HEK293T (cell line): ENCODE measurements around the gene XG.

Experiments
- CTCF ChIA-PET: fragments of 350-600 bp; formaldehyde crosslinking; extraction: SDS; loops from one replicate; lab custom pipeline; 2021; ENCODE audit warnings: antibody characterized with exemption, inconsistent platforms; lab: Yijun Ruan, JAX
- POLR2A ChIA-PET: fragments of 350-600 bp; formaldehyde crosslinking; extraction: SDS; loops from one replicate; lab custom pipeline; 2020; ENCODE audit warnings: antibody characterized with exemption, inconsistent platforms; lab: Yijun Ruan, JAX
- DNase-seq: peaks from one replicate; pipeline ENCODE4 v3.0.0; 2012; ENCODE audit warnings: mixed read lengths; ENCODE audit errors: extremely low spot score
- ARNT ChIP-seq: fragments of 450-650 bp; IDR thresholded peaks from 2 replicates; pipeline ENCODE4 v1.6.1; 2017; ENCODE audit warnings: mild to moderate bottlenecking
- BHLHE40 ChIP-seq: fragments of 450-650 bp; IDR thresholded peaks from 2 replicates; pipeline ENCODE4 v1.6.1; 2016; ENCODE audit warnings: mild to moderate bottlenecking, moderate library complexity, borderline replicate concordance
- CTBP1 ChIP-seq: fragments of 450-650 bp; IDR thresholded peaks from 2 replicates; pipeline ENCODE4 v1.6.1; 2016; ENCODE audit warnings: borderline replicate concordance
- ELF4 ChIP-seq: fragments of 450-650 bp; IDR thresholded peaks from 2 replicates; pipeline ENCODE4 v1.6.1; 2017; ENCODE audit warnings: antibody characterized with exemption
- FOXA1 ChIP-seq: fragments of 450-650 bp; IDR thresholded peaks from 2 replicates; pipeline ENCODE4 v1.6.1; 2016; ENCODE audit warnings: mild to moderate bottlenecking
- FOXK2 ChIP-seq: fragments of 450-650 bp; IDR thresholded peaks from 2 replicates; pipeline ENCODE4 v1.6.1; 2016; ENCODE audit warnings: mild to moderate bottlenecking
- FOXM1 ChIP-seq: fragments of 450-650 bp; IDR thresholded peaks from 2 replicates; pipeline ENCODE4 v1.6.1; 2017; ENCODE audit warnings: mild to moderate bottlenecking, borderline replicate concordance
- HDGF ChIP-seq: fragments of 450-650 bp; IDR thresholded peaks from 2 replicates; pipeline ENCODE4 v1.6.1; 2017; ENCODE audit warnings: antibody characterized with exemption, borderline replicate concordance
- L3MBTL2 ChIP-seq: fragments of 450-650 bp; conservative IDR thresholded peaks from 2 replicates; pipeline ENCODE4 v1.6.1; 2016; ENCODE audit warnings: mild to moderate bottlenecking
- LEF1 ChIP-seq: fragments of 450-650 bp; IDR thresholded peaks from 2 replicates; pipeline ENCODE4 v1.6.1; 2017; ENCODE audit warnings: mild to moderate bottlenecking, borderline replicate concordance
- NFRKB ChIP-seq: fragments of 450-650 bp; IDR thresholded peaks from 2 replicates; pipeline ENCODE4 v1.6.1; 2016; ENCODE audit warnings: mild to moderate bottlenecking, moderate library complexity
- PKNOX1 ChIP-seq: fragments of 450-650 bp; IDR thresholded peaks from 2 replicates; pipeline ENCODE4 v1.6.1; 2016
- SP1 ChIP-seq: fragments of 450-650 bp; IDR thresholded peaks from 2 replicates; pipeline ENCODE4 v1.6.1; 2017
- SUZ12 ChIP-seq: fragments of 450-650 bp; IDR thresholded peaks from 2 replicates; pipeline ENCODE4 v1.6.1; 2016; ENCODE audit warnings: mild to moderate bottlenecking
- TARDBP ChIP-seq: fragments of 450-650 bp; IDR thresholded peaks from 2 replicates; pipeline ENCODE4 v1.6.1; 2016
- ZNF384 ChIP-seq: fragments of 450-650 bp; IDR thresholded peaks from 2 replicates; pipeline ENCODE4 v1.6.1; 2016

The XG gene

GRCh38 chrX:2828344-2828958 is 76.6 kb downstream of the XG start, which contains the start of gene GYG2:
GYG2 (plus strand) TSS chrX:2828930; CDS start chrX:2830189, 1,259 bp downstream.
- CTCF ChIA-PET, result no interaction called here
- DNase-seq, result peak; percentile 47
- POLR2A ChIA-PET, result no interaction called here
- TF ChIP-seq ELF4 (no peak), PKNOX1 (no peak), HDGF (no peak), ARNT (no peak), CTBP1 (no peak), L3MBTL2 (peak; percentile 54), BHLHE40 (no peak)

GRCh38 chrX:2828959-2829411 is 77.1 kb downstream of the XG start:
- TF ChIP-seq PKNOX1 (no peak), ZNF384 (no peak)
- POLR2A ChIA-PET, result no interaction called here

GRCh38 chrX:2829469-2830246 is 77.8 kb downstream of the XG start:
- CTCF ChIA-PET, result interaction anchor here (1.0 kb wide), 1 partner anchor 10 kb away, joined by 4 read pairs; no protein-coding TSS in a partner anchor
- POLR2A ChIA-PET, result no interaction called here
- TF ChIP-seq LEF1, result no peak
- TF ChIP-seq SP1, result no peak
- TF ChIP-seq FOXM1, result no peak
- TF ChIP-seq L3MBTL2, result no peak
- TF ChIP-seq ARNT, result no peak
- TF ChIP-seq FOXK2, result no peak
- TF ChIP-seq SUZ12, result no peak
- no peak for TF ChIP-seq ELF4
- no peak for TF ChIP-seq CTBP1
- no peak for TF ChIP-seq TARDBP
- no peak for TF ChIP-seq ZNF384
- TF ChIP-seq FOXA1, result no peak
- no peak for TF ChIP-seq BHLHE40
- TF ChIP-seq PKNOX1, result no peak
- no peak for TF ChIP-seq HDGF
- TF ChIP-seq NFRKB, result no peak
- DNase-seq, result no peak

More at GRCh38 chrX:2828959-2829411, 77.1 kb downstream of the XG start:
- DNase-seq, result no peak
- CTCF ChIA-PET, result no interaction called here

DNA sequence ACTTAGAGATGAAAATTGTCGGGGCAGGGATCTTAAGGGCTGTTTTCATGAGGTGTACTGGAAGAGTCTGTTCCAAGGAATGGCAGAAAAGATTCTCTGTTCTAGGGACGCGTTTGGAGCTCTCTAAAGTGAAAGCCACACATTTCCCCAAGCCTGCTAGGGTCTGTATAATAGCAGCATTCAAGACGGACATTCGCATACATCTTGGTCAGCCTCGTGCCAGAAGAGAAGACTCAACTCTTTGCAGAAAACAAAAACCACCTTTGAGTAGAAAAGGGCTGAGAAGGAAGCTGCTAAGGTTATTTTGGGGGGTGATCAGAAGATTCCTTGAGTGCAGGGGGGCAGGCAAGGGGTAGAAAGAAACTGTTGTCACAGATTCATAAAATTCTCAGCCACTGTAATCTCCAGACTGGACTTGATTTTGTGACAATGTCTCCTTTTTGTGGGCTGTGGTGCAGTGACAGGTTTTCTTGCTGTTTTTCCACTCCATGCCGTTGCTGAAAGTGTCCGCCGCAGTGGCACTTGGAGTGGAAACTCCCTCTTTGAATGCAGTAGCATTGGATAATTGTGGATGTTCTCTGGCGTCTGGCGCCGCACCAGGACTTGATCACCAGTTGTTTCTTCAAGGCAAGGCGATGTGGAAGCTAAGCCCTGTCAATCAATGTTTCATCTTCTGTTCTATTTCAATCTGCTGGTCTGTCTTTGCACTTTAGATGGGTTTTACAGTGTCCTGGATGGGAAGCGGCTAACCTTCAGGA is 79.8 kb downstream of the XG start:
- CTCF ChIA-PET, result no interaction called here
- TF ChIP-seq ELF4, result no peak
- peak; percentile 10; the same call in 1 of the 2 replicates for TF ChIP-seq PKNOX1
- no peak for TF ChIP-seq BHLHE40
- POLR2A ChIA-PET, result no interaction called here
- no peak for DNase-seq

- DNase-seq, result no peak
- CTCF ChIA-PET, result no interaction called here
- TF ChIP-seq PKNOX1 (no peak), SP1 (no peak), ZNF384 (no peak), NFRKB (no peak), FOXA1 (no peak), CTBP1 (no peak), TARDBP (no peak), FOXK2 (no peak), ELF4 (no peak), SUZ12 (no peak), LEF1 (no peak), FOXM1 (no peak), L3MBTL2 (no peak), ARNT (no peak), BHLHE40 (no peak), HDGF (no peak)
- POLR2A ChIA-PET, result no interaction called here
Observed at GRCh38 chrX:2837961-2838360, 86.1 kb downstream of the XG start.
